Skin epidermis (tissue), 12 donors: ENCODE data around the gene FCMR.
A peak's percentile ranks its signal among the peaks of the same experiment; 100 is the strongest.

Experiments
- H3K27ac ChIP-seq, 21 experiments: fragments of 200-600 bp; sonication (generic) in 11 of 21; one replicate each; pipeline ENCODE4 v1.5.0; 2020; ENCODE audit warnings: mild to moderate bottlenecking in 3 of 21, inconsistent platforms in 2 of 21, moderate library complexity in 2 of 21
- H3K4me3 ChIP-seq, 7 experiments: fragments of 200-600 bp; sonication (generic) in 2 of 7; one replicate each; pipeline ENCODE4 v1.5.0; 2020; ENCODE audit warnings: inconsistent platforms in 2 of 7, mild to moderate bottlenecking in 2 of 7, moderate library complexity in 1 of 7

FCMR gene, protein sequence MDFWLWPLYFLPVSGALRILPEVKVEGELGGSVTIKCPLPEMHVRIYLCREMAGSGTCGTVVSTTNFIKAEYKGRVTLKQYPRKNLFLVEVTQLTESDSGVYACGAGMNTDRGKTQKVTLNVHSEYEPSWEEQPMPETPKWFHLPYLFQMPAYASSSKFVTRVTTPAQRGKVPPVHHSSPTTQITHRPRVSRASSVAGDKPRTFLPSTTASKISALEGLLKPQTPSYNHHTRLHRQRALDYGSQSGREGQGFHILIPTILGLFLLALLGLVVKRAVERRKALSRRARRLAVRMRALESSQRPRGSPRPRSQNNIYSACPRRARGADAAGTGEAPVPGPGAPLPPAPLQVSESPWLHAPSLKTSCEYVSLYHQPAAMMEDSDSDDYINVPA

DNA sequence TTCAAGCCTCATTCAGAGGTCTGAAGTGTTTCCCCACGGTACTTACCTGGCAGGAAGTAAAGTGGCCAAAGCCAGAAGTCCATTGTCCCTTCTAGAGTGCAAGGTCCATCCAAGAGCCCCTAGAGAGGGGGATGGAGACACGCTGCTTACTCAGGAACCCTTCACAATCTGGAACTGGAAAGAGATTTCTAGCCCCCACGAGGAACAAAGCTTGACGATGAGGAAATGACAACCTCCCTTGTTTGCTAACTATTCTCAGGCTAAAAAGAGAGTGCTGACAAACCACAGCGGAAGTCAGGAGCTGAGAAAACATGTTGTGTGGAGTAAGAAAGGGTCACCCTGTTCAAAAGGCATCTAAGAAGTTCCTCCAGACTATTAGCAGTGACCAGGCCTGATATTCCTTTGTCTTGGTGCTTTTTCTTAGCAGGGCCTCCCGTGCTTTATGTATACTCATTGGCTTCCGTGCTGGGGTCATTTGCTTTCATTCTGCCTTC lies at the start of gene FCMR:
TSS of gene FCMR (minus strand) at position 170 of the 494 bp plus-strand sequence. CDS start at position 83, 87 bp downstream.
- Histone ChIP-seq H3K27ac (peak within 1 kb of the TSS in 16 of 21 experiments; percentile 1 to 96 (median 75)), H3K4me3 (peak within 1 kb of the TSS in 6 of 7 experiments; percentile 2 to 33 (median 14))

DNA sequence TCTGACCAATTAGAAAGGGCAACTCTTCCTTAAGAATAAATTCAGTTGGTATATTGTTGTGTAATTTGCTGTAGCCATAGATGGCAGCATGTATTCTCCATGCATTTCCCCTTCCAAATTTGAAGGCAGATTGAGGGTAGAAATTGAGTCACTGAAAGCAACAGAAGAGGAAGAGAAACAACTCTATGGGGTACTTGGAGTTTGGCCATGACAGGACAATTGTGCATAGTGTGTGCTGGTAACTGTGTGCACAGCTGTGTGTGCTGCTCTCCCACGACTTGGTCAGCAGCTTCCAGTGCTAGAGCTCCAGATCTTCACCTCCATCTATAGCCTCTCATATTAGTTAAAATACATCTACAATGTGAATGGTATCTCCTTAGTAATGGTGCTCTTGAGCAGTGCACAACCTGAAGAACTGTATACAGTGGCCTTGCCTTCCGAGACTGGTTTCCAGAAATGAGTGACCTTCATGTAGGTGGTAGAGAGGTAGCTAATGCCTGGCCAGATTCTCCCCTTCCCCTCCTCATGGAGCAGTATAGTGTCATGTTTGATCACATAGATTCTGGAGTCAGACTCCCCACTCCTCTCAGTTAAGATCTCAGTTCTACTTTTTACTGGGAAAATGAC lies 49.4 kb upstream of the FCMR start:
- H3K27ac ChIP-seq: no peak overlapping the region
- H3K4me3 ChIP-seq: no peak overlapping the region

DNA sequence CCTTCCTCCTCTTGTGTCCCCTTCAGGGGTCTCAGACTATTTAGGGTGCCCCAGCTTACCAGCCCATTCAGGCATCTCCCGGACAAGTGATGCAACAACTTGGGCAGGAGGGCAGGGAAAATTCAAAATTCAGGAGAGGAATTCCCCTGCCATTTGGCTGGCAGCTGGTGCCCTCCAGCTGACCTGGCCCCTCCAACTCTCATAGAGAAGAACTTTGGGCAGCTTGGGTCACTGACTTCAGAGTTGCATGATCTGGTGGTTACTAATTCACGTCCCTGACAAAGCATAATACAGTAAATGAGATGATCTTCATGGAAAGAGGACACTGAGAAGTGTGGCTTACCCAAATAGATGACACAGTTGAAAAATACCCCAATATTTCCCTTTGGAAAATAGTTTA lies 48.7 kb upstream of the FCMR start, which contains the start of gene FCAMR:
TSS of gene FCAMR (minus strand) at position 15 of the 400 bp plus-strand sequence. CDS start 335 bp downstream, outside the sequence.
- Histone ChIP-seq H3K27ac (no peak within 1 kb of the TSS), H3K4me3 (no peak within 1 kb of the TSS)

DNA sequence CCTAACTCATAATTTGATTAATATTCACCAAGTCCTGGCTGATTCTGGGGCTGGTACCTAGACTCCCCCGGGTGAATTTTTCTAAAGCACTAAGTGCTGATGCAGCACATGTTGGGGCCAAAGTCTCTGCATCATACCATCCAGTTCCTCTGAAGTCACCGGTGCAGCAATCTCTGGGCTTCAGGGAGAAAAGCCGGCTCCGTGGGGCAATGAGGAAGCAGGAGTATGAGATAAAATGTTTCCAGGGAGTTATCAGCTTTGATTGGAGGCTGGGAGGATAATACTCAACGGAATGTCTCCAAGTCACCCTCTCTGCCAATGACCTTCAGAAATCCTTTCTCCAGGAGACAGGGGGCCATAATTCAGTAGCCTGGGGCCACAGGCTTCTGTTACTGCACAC lies 47.3 kb upstream of the FCMR start:
- no peak overlapping the region for H3K27ac ChIP-seq
- no peak overlapping the region for H3K4me3 ChIP-seq

DNA sequence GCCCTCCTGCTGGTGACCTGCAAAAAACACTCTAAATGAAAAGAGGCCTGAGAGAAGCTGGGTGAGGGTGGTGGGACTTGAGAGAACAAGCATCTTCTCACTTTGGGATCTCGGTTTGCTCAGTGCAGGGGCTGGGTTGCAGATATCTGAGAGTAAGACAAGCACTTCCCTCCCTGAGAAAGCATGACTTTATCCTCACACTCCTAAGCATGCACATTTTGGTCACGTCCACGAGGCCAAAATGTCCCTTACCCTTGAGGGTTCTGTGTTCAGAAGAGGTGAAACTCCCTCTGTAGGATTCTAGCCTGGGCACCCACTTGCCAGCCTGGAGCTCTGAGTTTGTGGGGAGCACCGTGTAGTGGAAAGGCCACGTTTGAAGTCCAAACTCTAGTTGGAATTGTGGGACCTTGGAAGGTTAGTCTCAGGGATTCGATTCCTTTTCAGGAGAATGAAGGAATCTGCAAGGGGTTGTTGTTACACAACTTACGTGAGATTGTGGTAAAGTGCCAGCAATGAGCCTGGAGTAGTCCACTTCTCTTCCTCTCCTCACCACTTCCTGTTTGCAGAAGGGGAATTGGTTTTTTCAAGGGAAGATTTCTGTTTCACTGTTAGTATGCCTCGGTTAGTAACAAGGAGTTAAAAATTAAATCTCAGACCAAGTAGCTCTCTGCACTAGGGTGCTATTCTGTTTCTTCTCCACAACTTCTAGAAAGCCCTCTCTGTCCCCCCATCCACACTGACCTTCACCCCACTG lies 45.5 kb upstream of the FCMR start:
- Histone ChIP-seq H3K4me3 (no peak overlapping the region), H3K27ac (peak overlapping the region in 1 of 21 experiments; percentile 39)

DNA sequence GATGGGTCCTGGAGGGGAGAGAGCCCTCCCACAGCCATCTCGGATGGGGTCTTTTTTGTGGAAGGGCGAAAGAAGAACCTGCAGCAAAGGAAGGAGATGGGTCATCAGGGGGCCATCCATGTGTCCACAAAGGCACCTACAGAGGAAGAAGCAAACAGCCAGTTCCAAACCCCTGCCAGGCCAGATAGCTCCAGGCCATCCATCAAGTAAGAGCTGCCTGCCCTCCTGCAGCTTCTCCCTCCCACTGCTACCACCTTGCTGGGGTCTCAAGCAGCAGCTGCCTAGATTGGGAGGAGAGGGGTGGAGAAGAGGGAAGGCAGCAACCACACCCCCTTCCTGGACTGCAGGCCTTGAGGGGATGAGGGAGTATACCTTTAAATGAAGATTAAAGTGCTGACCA lies 44.0 kb upstream of the FCMR start:
- Histone ChIP-seq H3K4me3 (no peak overlapping the region), H3K27ac (no peak overlapping the region)

DNA sequence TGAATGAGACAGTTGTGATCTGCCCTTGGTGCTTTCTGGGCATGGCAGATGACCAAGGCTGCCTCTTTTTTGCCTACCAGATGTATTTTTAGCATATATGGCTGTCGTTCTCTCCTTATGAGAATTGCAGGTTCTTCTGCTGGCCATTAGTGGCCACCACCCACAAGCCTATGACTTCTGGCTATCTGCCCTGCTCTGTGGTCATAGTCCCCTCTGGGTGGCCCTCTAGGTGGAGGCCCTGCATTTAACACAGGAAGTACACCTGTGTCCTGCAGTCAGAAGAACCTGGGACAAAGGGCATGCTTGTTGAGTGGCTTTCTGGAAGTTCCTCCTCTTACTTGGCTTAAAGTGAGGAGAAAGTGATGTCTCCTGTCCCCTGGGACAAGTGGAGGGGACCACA lies 42.0 kb upstream of the FCMR start:
- Histone ChIP-seq H3K27ac (no peak overlapping the region), H3K4me3 (no peak overlapping the region)

DNA sequence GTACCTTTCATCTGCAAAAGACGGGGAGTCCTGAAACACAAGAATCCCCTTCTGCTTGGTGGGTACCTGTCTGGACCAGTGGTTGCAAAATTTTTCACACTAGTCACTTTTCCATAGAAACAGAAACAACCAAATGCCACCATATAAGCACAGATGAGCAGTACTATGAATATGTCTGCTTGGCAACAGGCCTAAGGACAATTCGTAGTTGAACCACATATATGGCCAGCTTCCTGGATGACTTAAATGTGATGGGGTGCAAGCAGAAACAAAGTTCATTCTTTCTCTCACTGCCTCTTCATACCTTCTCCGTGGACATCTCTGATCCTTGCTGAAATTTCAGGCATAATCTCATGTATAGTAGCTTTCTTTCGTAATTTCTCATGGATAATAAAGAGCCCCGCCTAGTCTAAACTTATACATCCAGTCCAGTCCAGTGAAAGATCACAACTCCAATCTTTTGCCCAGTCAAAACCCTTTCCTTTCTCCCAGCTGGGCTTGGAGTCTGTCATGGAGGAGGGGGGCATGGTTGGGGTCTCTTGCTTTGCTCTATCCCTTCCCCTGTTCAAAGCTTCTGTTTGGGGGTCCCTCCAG lies 41.5 kb upstream of the FCMR start:
- no peak overlapping the region for H3K4me3 ChIP-seq
- no peak overlapping the region for H3K27ac ChIP-seq

DNA sequence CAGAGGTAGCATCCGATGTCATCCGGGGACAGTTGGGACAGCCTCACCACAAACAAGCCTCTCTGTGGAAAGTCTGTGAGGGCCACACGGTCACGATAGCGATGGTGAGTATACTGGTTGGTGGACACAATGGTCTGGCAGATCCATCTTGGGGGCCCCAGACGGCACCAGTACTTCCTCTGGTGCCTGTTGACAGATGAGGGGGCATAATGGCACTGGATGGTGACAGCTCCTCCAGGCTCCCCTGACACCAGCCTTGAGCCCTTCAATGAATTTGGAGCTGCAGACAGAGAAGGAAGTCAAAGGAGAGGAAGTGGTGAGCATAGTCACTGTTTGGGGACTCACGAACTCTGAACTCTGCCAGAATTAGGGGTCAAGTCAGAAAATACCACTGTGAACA lies 40.5 kb upstream of the FCMR start:
- Histone ChIP-seq H3K4me3 (no peak overlapping the region), H3K27ac (no peak overlapping the region)

DNA sequence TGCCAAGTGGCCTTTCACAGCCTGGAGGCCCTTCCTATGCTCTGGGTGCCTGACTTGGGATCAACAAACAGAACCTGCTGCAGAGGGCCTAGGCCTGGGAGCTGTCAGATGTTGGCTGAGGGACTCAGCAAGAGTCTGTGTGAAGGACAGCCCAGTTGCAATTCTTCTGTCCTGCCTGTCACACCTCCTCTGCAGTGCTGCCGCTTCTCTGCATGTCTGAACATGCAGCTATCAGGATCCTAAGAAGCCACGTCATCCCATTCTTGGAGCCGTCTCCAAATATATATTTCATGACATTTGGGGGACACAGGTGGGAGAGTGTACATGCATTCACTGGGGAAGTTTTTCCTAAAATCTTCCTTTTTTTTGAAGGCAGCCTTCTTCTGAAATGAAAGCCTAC lies 39.9 kb upstream of the FCMR start:
- no peak overlapping the region for H3K27ac ChIP-seq
- no peak overlapping the region for H3K4me3 ChIP-seq

DNA sequence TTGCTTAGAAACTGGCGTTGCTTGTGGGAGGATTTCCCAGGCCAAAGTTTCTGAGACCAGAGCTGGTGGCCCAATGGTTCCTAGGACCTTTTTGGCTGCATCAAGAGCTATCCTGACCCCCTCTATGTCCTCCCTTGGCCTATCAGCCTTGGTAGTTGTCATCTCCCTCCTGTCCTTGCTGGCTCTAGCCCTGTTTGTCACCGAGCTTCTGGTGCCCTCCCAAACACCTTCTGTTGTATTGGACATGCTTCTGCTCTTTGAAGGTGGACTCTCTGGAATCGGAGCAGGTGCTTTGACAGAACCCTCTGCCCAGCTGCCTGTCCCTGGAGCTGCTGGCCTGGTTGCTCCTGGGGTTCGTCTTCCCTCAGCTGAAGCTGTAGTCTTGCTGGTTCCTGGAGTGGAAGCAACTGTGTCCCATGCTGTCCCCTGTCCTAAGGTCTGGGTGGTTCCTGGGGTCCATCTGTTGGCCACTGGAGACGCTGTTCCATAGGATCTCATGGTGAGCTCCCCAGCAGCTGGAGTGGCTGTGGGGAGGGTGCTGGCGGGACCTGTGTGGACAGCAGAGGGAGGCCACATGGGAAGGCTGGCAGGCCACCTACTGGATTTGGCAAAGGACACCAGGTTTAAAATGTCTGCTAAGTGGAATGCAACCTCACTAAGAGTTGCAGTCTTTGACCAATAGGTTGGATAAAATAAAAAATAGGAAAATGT lies 39.1 kb upstream of the FCMR start:
- no peak overlapping the region for H3K4me3 ChIP-seq
- H3K27ac ChIP-seq: no peak overlapping the region

DNA sequence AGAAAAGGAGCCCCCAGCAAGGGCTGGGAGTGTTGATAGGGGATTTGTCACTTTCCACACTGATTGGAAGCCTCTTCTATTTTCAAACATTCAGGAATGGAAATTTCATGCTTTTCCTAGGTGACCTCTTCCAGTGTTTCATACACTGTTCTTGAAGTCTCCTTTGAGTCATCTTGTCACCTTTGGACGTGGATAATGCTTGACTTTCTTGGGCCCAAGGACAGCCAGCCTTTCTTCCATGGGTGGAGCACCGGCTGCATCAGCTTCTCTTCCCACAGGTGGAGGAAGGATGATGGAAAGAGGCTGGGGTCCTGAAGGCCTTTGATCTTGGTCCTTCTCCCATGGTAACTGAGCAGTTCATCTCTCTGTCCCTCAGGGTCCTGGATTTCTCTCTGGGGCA lies 36.4 kb upstream of the FCMR start:
- no peak overlapping the region for H3K4me3 ChIP-seq
- no peak overlapping the region for H3K27ac ChIP-seq

DNA sequence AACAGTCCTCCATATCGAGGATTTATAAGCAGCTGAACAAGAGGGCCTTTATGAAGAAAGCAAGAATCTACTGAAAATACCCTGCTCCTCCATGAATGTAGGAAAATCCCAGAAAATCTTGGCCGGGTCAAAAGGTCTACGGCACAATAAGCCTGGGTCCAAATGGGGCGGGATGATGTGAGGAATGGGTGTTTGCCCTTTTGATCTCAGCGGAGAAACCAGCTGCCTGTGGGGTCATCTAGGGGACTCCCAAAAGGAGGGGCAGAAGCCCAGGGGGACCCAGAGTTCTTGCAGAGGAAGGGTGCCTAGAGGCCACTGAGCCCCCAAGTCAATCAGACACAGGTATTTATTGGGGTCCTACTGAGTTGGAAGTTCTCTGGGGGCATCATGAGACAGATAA lies 35.9 kb upstream of the FCMR start:
- Histone ChIP-seq H3K27ac (no peak overlapping the region), H3K4me3 (no peak overlapping the region)

DNA sequence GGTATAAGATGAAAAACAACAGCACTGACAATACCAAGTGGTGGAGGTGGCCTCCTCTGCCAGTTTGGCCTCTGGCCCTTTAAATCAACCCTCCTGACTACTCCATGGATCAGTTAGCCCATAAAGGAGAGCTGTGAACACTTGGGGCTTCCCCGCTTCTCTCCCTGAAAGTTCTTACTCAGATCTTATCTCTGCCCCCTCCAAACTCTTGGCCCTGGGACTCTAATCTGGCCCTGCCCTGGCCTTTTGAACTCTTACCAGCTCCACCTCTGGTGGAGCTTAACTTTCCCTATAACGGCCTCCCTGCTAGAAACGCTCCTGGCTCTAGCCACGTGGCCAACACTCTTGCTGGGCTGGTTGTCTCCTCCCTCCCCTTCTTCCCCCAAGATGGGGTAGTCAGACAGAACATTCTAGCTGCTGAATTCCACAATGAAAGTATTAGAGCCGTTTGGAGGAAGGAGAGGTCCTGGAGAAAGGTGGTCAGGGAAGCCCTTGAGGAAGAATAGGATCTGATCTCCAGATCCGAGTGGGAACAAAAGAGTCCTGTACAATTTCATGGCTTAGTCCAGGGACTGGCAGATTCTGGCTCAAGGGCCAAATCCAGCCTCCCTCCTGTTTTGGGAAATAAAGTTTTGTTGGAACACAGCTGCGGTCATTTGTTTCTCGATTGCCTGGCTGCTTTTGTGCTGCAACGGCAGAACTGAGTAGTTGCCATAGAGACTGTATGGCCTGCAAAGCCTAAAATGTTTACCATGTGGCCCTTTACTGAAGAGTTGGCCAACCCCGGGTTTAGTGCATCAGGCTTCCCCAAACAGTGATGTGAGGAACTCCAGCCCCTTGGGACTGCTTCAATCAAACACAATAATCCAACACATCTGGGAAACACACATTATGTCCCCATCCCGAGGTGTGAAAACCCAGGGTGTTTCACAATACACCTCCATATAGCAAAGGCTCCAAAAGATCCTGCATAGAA lies 34.0 kb upstream of the FCMR start:
- Histone ChIP-seq H3K4me3 (no peak overlapping the region), H3K27ac (no peak overlapping the region)

DNA sequence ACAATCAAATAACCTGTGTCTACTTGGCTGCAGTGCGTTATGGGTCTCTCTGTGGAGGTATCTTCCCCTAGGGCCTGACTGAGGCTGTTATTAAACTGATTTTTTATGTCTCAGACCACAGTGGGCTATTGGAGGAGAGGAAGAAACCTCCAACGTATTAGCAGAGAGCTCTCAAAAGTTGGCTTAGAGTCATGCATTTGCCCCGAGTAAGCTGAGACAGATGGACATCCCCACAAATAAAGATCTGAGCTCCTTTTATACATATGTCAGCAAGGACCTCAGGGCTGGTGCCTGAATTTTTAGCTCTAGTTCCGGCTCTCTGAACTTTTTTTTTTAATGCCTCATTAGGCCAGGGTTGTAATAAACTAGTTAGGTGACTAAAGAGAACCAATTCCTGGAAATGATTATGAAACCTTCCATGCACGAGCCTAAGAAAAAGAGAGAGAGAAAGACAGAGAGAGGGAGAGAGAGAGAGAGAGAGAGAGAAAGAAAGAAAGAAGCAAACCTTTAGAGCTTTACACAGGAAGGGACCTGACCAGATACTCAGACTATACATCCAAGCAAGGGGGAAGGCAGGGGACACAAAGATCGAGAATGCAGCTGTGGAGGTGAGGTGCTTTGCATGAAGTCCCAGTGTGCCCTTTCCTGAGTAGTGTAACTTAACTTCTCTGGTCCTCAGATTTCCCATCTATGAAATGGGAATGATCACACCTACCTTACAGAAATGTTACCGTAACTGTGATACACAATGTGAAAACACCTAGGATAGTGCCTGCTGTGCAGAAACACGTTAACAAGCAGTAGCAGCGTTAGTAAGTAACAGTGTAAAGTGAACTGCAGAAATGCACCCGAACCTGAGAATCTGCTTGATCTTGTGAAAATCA lies 33.0 kb upstream of the FCMR start:
- H3K27ac ChIP-seq: no peak overlapping the region
- no peak overlapping the region for H3K4me3 ChIP-seq

DNA sequence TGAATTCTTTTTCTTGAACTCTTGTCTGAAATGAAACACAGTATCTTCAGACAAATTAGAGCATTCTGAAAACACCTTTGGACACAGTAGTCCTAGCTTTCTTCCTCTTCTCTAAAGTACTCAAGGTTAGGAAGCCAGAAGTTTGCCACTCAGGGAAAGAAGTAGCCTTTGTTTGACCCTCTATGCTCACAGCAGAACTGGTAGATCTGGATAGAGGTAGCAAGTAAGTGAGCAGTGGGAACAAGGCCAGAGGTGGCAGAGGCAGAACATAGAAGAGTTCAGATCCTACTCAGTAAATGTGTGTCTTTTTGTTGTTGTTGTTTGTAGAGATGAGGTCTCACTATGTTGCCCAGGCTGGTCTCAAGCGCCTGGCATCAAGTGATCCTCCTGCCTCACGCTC lies 31.9 kb upstream of the FCMR start:
- no peak overlapping the region for H3K4me3 ChIP-seq
- peak overlapping the region in 1 of 21 experiments; percentile 8 for H3K27ac ChIP-seq

DNA sequence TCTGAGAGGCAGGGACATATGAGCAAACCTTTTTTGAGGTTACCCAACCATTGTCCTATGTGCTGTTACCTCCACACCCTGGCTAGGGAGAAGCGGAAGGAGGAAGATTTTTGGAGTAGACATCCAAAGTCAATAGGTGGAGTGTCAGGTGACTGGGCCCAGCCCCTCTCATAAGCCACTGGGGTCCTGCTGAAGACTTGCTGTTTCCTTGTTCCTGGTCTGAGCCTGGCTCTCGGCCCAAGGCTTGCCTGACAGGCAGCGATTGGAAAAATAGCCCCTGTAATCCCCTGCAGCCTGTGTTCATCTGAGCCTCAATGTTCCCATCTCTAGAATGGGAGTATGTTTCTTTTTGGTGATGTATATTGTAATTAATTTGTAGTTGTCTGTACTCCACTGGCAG lies 31.4 kb upstream of the FCMR start:
- H3K27ac ChIP-seq: peak overlapping the region in 1 of 21 experiments; percentile 8
- no peak overlapping the region for H3K4me3 ChIP-seq
